ENCODE measurements around the gene EIF3K.

EIF3K gene

DNA sequence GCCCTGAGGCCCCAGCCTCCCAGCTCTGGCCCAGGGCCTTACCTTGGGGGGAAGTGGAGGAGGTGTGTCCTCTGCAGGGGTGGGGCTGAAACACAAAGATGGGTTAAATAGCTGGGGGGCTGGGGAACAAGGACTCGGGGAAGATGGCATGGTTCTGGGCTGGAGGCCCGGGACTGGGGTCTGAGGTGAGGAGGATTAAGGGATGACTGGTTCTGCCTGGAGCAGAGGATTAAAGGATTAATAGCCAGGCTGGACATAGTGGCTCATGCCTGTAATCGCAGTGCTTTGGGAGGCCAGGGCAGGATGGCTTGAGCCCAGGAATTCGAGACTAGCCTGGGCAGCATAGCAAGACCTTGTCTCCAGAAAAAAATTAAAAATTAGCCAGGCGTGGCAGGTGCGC lies 12.9 kb upstream of the EIF3K start:
- TF ChIP-seq FOXP2 (optimal IDR thresholded peaks at IDR 0.05; ENCODE audit: borderline replicate concordance, extremely low read depth, extremely low read length, insufficient read depth): no peak
- TF ChIP-seq, protein P1, sequence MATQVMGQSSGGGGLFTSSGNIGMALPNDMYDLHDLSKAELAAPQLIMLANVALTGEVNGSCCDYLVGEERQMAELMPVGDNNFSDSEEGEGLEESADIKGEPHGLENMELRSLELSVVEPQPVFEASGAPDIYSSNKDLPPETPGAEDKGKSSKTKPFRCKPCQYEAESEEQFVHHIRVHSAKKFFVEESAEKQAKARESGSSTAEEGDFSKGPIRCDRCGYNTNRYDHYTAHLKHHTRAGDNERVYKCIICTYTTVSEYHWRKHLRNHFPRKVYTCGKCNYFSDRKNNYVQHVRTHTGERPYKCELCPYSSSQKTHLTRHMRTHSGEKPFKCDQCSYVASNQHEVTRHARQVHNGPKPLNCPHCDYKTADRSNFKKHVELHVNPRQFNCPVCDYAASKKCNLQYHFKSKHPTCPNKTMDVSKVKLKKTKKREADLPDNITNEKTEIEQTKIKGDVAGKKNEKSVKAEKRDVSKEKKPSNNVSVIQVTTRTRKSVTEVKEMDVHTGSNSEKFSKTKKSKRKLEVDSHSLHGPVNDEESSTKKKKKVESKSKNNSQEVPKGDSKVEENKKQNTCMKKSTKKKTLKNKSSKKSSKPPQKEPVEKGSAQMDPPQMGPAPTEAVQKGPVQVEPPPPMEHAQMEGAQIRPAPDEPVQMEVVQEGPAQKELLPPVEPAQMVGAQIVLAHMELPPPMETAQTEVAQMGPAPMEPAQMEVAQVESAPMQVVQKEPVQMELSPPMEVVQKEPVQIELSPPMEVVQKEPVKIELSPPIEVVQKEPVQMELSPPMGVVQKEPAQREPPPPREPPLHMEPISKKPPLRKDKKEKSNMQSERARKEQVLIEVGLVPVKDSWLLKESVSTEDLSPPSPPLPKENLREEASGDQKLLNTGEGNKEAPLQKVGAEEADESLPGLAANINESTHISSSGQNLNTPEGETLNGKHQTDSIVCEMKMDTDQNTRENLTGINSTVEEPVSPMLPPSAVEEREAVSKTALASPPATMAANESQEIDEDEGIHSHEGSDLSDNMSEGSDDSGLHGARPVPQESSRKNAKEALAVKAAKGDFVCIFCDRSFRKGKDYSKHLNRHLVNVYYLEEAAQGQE (IDR thresholded peaks at IDR 0.05; ENCODE audit: insufficient read depth in 1 of 2, low read depth in 2 of 2, low read length in 2 of 2): no peak
- no peak for TF ChIP-seq TAF1 (IDR thresholded peaks at IDR 0.05; ENCODE audit: borderline replicate concordance, insufficient read depth, low read length)
- no peak for TF ChIP-seq POLR2AphosphoS5 (IDR thresholded peaks at IDR 0.05; ENCODE audit: low read depth, low read length)
- TF ChIP-seq SIN3A (IDR thresholded peaks at IDR 0.05; ENCODE audit: borderline replicate concordance, insufficient read depth, low read length): no peak

DNA sequence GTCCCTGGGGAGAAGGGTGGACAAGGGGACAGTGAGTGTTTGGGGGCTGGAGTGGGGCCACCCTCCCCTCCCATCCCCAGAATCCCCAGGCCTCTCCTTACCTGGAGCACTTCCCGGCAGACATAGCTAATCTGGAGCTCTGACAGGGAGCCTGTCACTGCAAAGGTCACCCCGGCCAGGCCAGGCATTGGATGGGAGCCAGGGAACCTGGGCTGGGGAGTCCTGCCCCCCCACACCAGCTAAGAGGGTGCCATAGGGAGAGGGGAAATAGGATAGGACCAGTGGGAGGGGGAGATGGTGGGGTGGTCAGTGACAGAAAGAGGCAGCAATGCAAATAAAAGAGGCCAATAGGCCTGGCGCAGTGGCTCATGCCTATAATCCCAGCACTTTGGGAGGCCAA lies 4.7 kb upstream of the EIF3K start:
- TF ChIP-seq TAF1 (IDR thresholded peaks at IDR 0.05; ENCODE audit: borderline replicate concordance, insufficient read depth, low read length) (no peak), POLR2AphosphoS5 (IDR thresholded peaks at IDR 0.05; ENCODE audit: low read depth, low read length) (no peak), FOXP2 (optimal IDR thresholded peaks at IDR 0.05; ENCODE audit: borderline replicate concordance, extremely low read depth, extremely low read length, insufficient read depth) (no peak), SIN3A (IDR thresholded peaks at IDR 0.05; ENCODE audit: borderline replicate concordance, insufficient read depth, low read length) (no peak)
- TF ChIP-seq, protein P1 (IDR thresholded peaks at IDR 0.05; ENCODE audit: insufficient read depth in 1 of 2, low read depth in 2 of 2, low read length in 2 of 2): no peak

DNA sequence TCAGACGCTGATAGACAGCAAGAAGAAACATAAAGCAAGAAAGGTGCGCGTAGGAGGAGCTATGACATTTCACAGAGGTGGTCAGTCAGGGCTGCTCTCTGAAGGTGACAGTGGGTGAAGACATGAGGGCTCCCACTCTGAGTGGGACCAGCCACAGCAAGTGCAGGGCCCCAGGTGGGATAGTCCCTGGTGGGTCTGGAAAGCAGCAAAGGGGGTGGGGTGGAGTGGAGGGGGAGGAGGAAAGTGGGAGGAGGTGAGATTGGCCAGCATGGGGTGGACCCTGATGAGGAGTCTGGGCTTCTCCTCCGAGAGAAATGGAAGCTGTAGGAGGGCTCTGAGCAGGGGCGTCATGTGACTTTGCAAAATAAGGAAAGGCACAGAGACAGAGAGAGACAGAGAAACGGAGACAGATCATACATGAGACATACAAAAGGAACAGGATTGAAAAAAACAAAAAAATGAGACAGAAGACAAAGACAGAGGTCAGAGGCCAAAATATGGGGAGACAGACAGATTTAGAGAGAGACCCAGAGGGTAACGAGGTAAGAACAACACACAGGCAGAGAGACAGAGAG lies 3.9 kb upstream of the EIF3K start:
- no peak for TF ChIP-seq FOXP2 (optimal IDR thresholded peaks at IDR 0.05; ENCODE audit: borderline replicate concordance, extremely low read depth, extremely low read length, insufficient read depth)
- TF ChIP-seq, protein P1 (IDR thresholded peaks at IDR 0.05; ENCODE audit: insufficient read depth in 1 of 2, low read depth in 2 of 2, low read length in 2 of 2): no peak
- TF ChIP-seq SIN3A (IDR thresholded peaks at IDR 0.05; ENCODE audit: borderline replicate concordance, insufficient read depth, low read length): no peak
- TF ChIP-seq TAF1 (IDR thresholded peaks at IDR 0.05; ENCODE audit: borderline replicate concordance, insufficient read depth, low read length): no peak
- no peak for TF ChIP-seq POLR2AphosphoS5 (IDR thresholded peaks at IDR 0.05; ENCODE audit: low read depth, low read length)

DNA sequence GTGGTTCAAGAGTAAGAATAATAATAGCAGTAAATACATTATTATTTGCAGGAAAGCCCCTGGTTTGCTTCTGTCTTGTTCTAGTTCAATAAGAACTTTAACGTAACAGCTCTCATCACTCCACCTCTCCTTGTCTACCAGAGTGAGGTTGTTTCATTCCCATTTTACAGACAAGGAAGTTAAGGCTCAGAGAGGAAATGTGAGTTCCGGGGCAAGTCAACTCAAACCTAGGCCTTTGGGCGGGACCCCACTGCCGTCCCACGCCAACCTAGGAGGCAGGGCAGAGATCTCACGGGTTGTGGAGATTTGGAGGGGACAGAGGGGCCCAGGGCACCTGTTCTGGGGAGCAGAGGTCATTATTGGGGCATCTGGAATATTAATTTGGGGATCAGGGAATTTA lies 2.7 kb upstream of the EIF3K start:
- TF ChIP-seq TAF1 (IDR thresholded peaks at IDR 0.05; ENCODE audit: borderline replicate concordance, insufficient read depth, low read length) (no peak), FOXP2 (optimal IDR thresholded peaks at IDR 0.05; ENCODE audit: borderline replicate concordance, extremely low read depth, extremely low read length, insufficient read depth) (no peak), POLR2AphosphoS5 (IDR thresholded peaks at IDR 0.05; ENCODE audit: low read depth, low read length) (no peak), SIN3A (IDR thresholded peaks at IDR 0.05; ENCODE audit: borderline replicate concordance, insufficient read depth, low read length) (no peak)
- TF ChIP-seq, protein P1 (IDR thresholded peaks at IDR 0.05; ENCODE audit: insufficient read depth in 1 of 2, low read depth in 2 of 2, low read length in 2 of 2): no peak
